ENCODE results near the gene SENP1.

GRCh38 chr12:48115957-48116356, 10.1 kb upstream of the SENP1 start:
- TF ChIP-seq, protein P1, sequence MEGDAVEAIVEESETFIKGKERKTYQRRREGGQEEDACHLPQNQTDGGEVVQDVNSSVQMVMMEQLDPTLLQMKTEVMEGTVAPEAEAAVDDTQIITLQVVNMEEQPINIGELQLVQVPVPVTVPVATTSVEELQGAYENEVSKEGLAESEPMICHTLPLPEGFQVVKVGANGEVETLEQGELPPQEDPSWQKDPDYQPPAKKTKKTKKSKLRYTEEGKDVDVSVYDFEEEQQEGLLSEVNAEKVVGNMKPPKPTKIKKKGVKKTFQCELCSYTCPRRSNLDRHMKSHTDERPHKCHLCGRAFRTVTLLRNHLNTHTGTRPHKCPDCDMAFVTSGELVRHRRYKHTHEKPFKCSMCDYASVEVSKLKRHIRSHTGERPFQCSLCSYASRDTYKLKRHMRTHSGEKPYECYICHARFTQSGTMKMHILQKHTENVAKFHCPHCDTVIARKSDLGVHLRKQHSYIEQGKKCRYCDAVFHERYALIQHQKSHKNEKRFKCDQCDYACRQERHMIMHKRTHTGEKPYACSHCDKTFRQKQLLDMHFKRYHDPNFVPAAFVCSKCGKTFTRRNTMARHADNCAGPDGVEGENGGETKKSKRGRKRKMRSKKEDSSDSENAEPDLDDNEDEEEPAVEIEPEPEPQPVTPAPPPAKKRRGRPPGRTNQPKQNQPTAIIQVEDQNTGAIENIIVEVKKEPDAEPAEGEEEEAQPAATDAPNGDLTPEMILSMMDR (IDR thresholded peaks at IDR 0.05), result no peak
- TF ChIP-seq POLR2A (IDR thresholded peaks at IDR 0.05), result no peak

Data from Peyer's patch (tissue), 4 donors.